Measurements from ENCODE around the gene PKP4. TPM values are rescaled to one million over a fixed set of nuclear protein-coding genes. Genes with fewer than 3 reads are reported as not detected.

PKP4 gene
- total and polyA plus RNA-seq, 3 donors from 2014 or later: 42.5 to 60.5 (median 60.0) TPM

DNA sequence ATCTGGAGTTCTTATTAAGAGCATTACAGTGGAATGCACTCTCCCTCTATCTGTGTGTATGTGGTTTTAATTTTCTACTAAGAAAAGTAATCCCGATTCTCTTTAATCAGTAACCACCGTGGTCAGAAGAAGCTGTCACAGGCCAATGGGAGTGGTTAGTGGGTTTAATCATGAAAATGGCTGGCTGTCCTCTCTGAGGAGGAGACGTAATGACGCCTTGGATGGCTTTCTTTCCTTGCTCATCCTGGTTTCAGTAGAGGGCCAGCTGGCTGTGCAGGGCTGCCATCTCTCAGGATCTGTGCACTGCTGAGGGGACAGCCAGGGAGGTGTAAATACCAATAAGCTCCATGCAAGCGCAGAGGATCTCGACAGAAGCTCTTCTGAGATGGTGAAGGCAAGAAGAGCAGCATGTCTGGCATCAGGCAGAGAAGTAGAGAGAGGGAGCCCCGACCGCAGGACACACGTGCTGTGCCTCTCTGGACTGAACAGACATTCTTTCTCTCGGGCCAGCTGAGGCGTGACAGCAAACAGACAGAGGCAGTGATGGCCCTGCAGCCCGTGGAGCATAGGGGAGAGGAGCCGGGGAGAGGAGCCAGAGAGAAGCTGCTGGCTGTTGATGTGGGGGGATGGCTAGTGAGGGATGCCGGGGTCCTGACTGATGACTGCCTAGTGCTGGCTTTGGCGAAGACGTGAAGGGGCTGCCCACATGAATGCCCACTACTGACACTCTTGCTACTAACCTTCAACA is 273.3 kb downstream of the PKP4 start:
- no peak for DNase-seq
- intact Hi-C loops (cut with DNase I; ENCODE audit: low total_unique reads): no loop called here
- Histone ChIP-seq H3K27me3 (no peaks in the 10 kb centered on the region), H3K27ac (no peak overlapping the region), H3K4me1 (no peaks in the 10 kb centered on the region), H3K36me3 (ENCODE audit: low read depth, missing control alignments) (no peaks in the 10 kb centered on the region), H3K4me3 (no peak overlapping the region), H3K9me3 (no peaks in the 10 kb centered on the region)
- TF ChIP-seq, protein P1, sequence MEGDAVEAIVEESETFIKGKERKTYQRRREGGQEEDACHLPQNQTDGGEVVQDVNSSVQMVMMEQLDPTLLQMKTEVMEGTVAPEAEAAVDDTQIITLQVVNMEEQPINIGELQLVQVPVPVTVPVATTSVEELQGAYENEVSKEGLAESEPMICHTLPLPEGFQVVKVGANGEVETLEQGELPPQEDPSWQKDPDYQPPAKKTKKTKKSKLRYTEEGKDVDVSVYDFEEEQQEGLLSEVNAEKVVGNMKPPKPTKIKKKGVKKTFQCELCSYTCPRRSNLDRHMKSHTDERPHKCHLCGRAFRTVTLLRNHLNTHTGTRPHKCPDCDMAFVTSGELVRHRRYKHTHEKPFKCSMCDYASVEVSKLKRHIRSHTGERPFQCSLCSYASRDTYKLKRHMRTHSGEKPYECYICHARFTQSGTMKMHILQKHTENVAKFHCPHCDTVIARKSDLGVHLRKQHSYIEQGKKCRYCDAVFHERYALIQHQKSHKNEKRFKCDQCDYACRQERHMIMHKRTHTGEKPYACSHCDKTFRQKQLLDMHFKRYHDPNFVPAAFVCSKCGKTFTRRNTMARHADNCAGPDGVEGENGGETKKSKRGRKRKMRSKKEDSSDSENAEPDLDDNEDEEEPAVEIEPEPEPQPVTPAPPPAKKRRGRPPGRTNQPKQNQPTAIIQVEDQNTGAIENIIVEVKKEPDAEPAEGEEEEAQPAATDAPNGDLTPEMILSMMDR (IDR thresholded peaks at IDR 0.05): no peak
- no peak for TF ChIP-seq POLR2A (IDR thresholded peaks at IDR 0.05)
- WGBS, 2 donors: 91% methylated on average over 15 to 16 of the region's 16 CpGs

DNA sequence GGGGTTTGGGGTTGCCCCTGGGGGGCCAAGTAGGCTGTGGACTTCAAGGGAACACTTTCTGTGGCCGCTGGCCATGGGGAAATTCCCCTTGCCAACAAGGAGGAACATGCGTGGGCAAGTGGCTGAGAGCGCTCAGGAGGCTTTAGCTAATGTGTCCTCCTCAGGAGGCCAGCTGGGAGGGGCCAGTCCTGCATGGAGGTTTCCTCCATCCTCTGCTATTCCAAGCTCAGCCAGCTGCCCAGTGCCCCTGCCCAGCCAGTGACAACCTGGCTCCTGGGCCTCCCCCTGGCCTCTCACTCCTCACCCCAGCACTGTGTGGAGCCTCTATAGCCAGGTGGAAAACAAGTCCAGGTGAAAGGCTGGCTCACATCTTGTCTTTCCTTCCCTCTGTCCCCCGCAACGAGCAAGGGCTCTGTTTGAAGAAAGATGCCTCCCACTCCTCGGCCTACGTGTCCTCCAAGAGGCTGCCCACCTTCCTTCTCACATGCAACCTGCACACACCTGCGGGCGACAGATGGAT is 273.9 kb downstream of the PKP4 start:
- TF ChIP-seq, protein P1 (IDR thresholded peaks at IDR 0.05): no peak
- no peak for TF ChIP-seq POLR2A (IDR thresholded peaks at IDR 0.05)
- Histone ChIP-seq H3K4me1 (no peaks in the 10 kb centered on the region), H3K9me3 (no peaks in the 10 kb centered on the region), H3K27ac (no peak overlapping the region), H3K4me3 (no peak overlapping the region), H3K36me3 (ENCODE audit: low read depth, missing control alignments) (no peaks in the 10 kb centered on the region), H3K27me3 (no peaks in the 10 kb centered on the region)
- DNase-seq: no peak
- intact Hi-C loops (cut with DNase I; ENCODE audit: low total_unique reads): no loop called here
- 93 to 97% methylated on average over 9 of the region's 9 CpGs for WGBS, 2 donors

DNA sequence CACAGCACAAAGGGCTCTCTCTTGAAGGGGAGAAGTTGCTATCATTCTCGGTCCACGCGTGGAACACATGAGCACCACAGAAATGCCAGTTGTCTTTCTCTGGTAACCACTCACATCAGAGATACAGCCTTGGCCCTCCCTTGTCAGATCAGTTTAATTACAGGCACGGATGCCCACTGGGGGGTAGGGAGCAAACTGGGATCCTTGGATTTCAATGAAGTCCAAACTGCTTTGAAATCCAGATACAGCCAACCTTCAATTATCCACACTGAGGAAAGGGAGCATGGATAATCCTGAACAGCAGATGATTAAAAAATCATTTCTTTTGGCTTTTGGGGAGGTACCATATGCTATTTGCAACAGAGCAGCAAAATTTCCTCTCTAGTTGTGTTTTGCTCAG is 274.6 kb downstream of the PKP4 start:
- intact Hi-C loops (cut with DNase I; ENCODE audit: low total_unique reads): no loop called here
- Histone ChIP-seq H3K27me3 (no peaks in the 10 kb centered on the region), H3K4me3 (no peak overlapping the region), H3K36me3 (ENCODE audit: low read depth, missing control alignments) (no peaks in the 10 kb centered on the region), H3K4me1 (no peaks in the 10 kb centered on the region), H3K27ac (no peak overlapping the region), H3K9me3 (no peaks in the 10 kb centered on the region)
- WGBS, 2 donors: 97 to 98% methylated on average over 4 of the region's 4 CpGs
- TF ChIP-seq, protein P1 (IDR thresholded peaks at IDR 0.05): no peak
- no peak for TF ChIP-seq POLR2A (IDR thresholded peaks at IDR 0.05)
- DNase-seq: no peak

Small RNA genes within 50 kb of the gene (small RNA-seq; reads per million reads assigned to genes)
- 0 reads per million in 2 donors for gene AC005042.3
- 0 reads per million in 2 donors for gene RN7SL393P

Other genes with a start within 250 kb of the PKP4 start
- 1 to 10 TPM; 2.3 to 5.0 TPM for gene CCDC148, start 199 bp upstream of the PKP4 start, total RNA-seq
- gene CCDC148, start 199 bp upstream of the PKP4 start, polyA plus RNA-seq (ENCODE audit: insufficient read depth, low read depth, low replicate concordance): 5.7 TPM